Measurements from ENCODE around the gene INSYN1. TPM values are rescaled to one million over a fixed set of nuclear protein-coding genes. Genes with fewer than 3 reads are reported as not detected.

The INSYN1 gene
- total RNA-seq, 1 donor from 2014 or later: 1.4 TPM

- DNase-seq (ENCODE audit: low spot score) (no peak), ATAC-seq (no peak)
Observed at GRCh38 chr15:73779974-73780373, 26.8 kb upstream of the INSYN1 start.

- no peak for ATAC-seq
- no peak for DNase-seq (ENCODE audit: low spot score)
Observed at GRCh38 chr15:73777741-73778140, 24.6 kb upstream of the INSYN1 start.

- DNase-seq (ENCODE audit: low spot score): no peak
- no peak for ATAC-seq
Observed at GRCh38 chr15:73773428-73773827, 20.3 kb upstream of the INSYN1 start.

- DNase-seq (ENCODE audit: low spot score): no peak
- ATAC-seq: no peak
Observed at GRCh38 chr15:73771385-73772045, 18.4 kb upstream of the INSYN1 start.

GRCh38 chr15:73770050-73770449 is 16.9 kb upstream of the INSYN1 start:
- no peak for DNase-seq (ENCODE audit: low spot score)
- ATAC-seq: no peak

GRCh38 chr15:73767806-73768501 is 14.8 kb upstream of the INSYN1 start:
- no peak for DNase-seq (ENCODE audit: low spot score)
- no peak for ATAC-seq

- DNase-seq (ENCODE audit: low spot score) (no peak), ATAC-seq (no peak)
Observed at GRCh38 chr15:73766598-73766997, 13.4 kb upstream of the INSYN1 start.

- ATAC-seq (no peak), DNase-seq (ENCODE audit: low spot score) (no peak)
Observed at GRCh38 chr15:73765778-73766177, 12.6 kb upstream of the INSYN1 start.

GRCh38 chr15:73763931-73764330 is 10.8 kb upstream of the INSYN1 start:
- ATAC-seq (no peak), DNase-seq (ENCODE audit: low spot score) (no peak)

- ATAC-seq (no peak), DNase-seq (ENCODE audit: low spot score) (no peak)
Observed at GRCh38 chr15:73760330-73761329, 7.5 kb upstream of the INSYN1 start.

GRCh38 chr15:73758461-73758860 is 5.3 kb upstream of the INSYN1 start:
- ATAC-seq: no peak
- no peak for DNase-seq (ENCODE audit: low spot score)

GRCh38 chr15:73757571-73757970 is 4.4 kb upstream of the INSYN1 start:
- no peak for DNase-seq (ENCODE audit: low spot score)
- no peak for ATAC-seq

- no peak for ATAC-seq
- DNase-seq (ENCODE audit: low spot score): no peak
Observed at GRCh38 chr15:73756947-73757513, 3.9 kb upstream of the INSYN1 start.

GRCh38 chr15:73756390-73756789 is 3.2 kb upstream of the INSYN1 start:
- no peak for DNase-seq (ENCODE audit: low spot score)
- no peak for ATAC-seq

GRCh38 chr15:73755946-73756345 is 2.8 kb upstream of the INSYN1 start:
- DNase-seq (ENCODE audit: low spot score) (no peak), ATAC-seq (no peak)

GRCh38 chr15:73755481-73755880 is 2.3 kb upstream of the INSYN1 start:
- ATAC-seq (no peak), DNase-seq (ENCODE audit: low spot score) (no peak)

GRCh38 chr15:73754461-73754860 is 1.3 kb upstream of the INSYN1 start:
- DNase-seq (ENCODE audit: low spot score) (no peak), ATAC-seq (no peak)

GRCh38 chr15:73752806-73753193 is 351 bp downstream of the INSYN1 start:
- no peak for DNase-seq (ENCODE audit: low spot score)
- ATAC-seq: peak; percentile 49

- DNase-seq (ENCODE audit: low spot score): no peak
Observed at GRCh38 chr15:73751899-73752805, 999 bp downstream of the INSYN1 start.

GRCh38 chr15:73751511-73751898 is 1.6 kb downstream of the INSYN1 start:
- ATAC-seq (no peak), DNase-seq (ENCODE audit: low spot score) (no peak)

More at GRCh38 chr15:73751899-73752805, 999 bp downstream of the INSYN1 start:
- peak; percentile 47 for ATAC-seq

Measured in left lobe of liver (tissue), 2 donors.